CD14-positive monocyte (primary cell): ENCODE measurements around the gene ZCWPW1. TPM values are rescaled to one million over a fixed set of nuclear protein-coding genes. Genes with fewer than 3 reads are reported as not detected.
A peak's percentile ranks its signal among the peaks of the same experiment; 100 is the strongest.

Experiments used
- DNase-seq, 3 donors: peaks; one replicate each; pipeline ENCODE4 v3.0.0-alpha.2; 2011 to 2022
- H2AFZ ChIP-seq: 2 replicates; pipeline ENCODE4 v1.6.0; 2012; ENCODE audit warnings: mild to moderate bottlenecking, low read depth, low read length, inconsistent platforms; ENCODE audit not compliant: insufficient read depth, poor library complexity, severe bottlenecking
- H3K27ac ChIP-seq, 2 donors: 1 replicate in 1 of 2; 2 replicates in 1 of 2; pipeline ENCODE4 v1.5.1; 2012 to 2013; ENCODE audit warnings: low read length in 2 of 2, control low read depth in 1 of 2, inconsistent platforms in 1 of 2, low read depth in 1 of 2, mild to moderate bottlenecking in 1 of 2
- H3K27me3 ChIP-seq, 2 donors: one replicate each; pipeline versions ENCODE4 v1.6.0 to v1.6.1; 2011 to 2013; ENCODE audit warnings: low read length in 2 of 2; ENCODE audit not compliant: control insufficient read depth in 2 of 2, insufficient read depth in 2 of 2
- H3K36me3 ChIP-seq, 2 donors: replicated peaks in 1 of 2; 1 replicate in 1 of 2; 2 replicates in 1 of 2; pipeline versions ENCODE4 v1.5.1 to v1.6.1; 2012 to 2013; ENCODE audit warnings: low read length in 2 of 2, control low read depth in 1 of 2, inconsistent platforms in 1 of 2, mild to moderate bottlenecking in 1 of 2; ENCODE audit not compliant: insufficient read depth in 2 of 2, control insufficient read depth in 1 of 2
- H3K4me1 ChIP-seq, 2 donors: 1 replicate in 1 of 2; 2 replicates in 1 of 2; pipeline versions ENCODE4 v1.5.1 to v1.6.1; 2012 to 2013; ENCODE audit warnings: low read length in 2 of 2, control low read depth in 1 of 2, inconsistent platforms in 1 of 2, mild to moderate bottlenecking in 1 of 2, moderate library complexity in 1 of 2; ENCODE audit not compliant: insufficient read depth in 2 of 2, control insufficient read depth in 1 of 2
- H3K4me2 ChIP-seq: replicated peaks from 2 replicates; pipeline ENCODE3; 2012; ENCODE audit warnings: low read length, moderate library complexity, mild to moderate bottlenecking; ENCODE audit not compliant: poor library complexity, severe bottlenecking; ENCODE audit errors: extremely low read depth
- H3K4me3 ChIP-seq, 3 experiments: fragments of 200-600 bp in 1 of 3; sonication (generic) in 1 of 3; replicated peaks in 1 of 3; 1 replicate in 2 of 3; 2 replicates in 1 of 3; pipeline ENCODE4 v1.5.1; 2011 to 2013; ENCODE audit warnings: low read length in 3 of 3, mild to moderate bottlenecking in 3 of 3, control low read depth in 2 of 3, low read depth in 2 of 3, inconsistent platforms in 1 of 3, moderate library complexity in 1 of 3
- H3K79me2 ChIP-seq: 2 replicates; pipeline ENCODE4 v1.6.0; 2012; ENCODE audit warnings: mild to moderate bottlenecking, control low read depth, inconsistent platforms, low read length, moderate library complexity; ENCODE audit not compliant: insufficient read depth
- H3K9ac ChIP-seq: 2 replicates; pipeline ENCODE4 v1.6.0; 2017; ENCODE audit warnings: low read length, mild to moderate bottlenecking; ENCODE audit not compliant: insufficient read depth, poor library complexity, severe bottlenecking
- H3K9me3 ChIP-seq, 2 donors: replicated peaks in 1 of 2; 1 replicate in 1 of 2; 2 replicates in 1 of 2; pipeline versions ENCODE4 v1.5.1 to v1.6.1; 2012 to 2013; ENCODE audit warnings: low read length in 2 of 2, control low read depth in 1 of 2; ENCODE audit not compliant: control insufficient read depth in 1 of 2, insufficient read depth in 1 of 2
- H4K20me1 ChIP-seq: 2 replicates; pipeline ENCODE4 v1.6.0; 2012; ENCODE audit warnings: mild to moderate bottlenecking, low read length, control low read depth, moderate library complexity; ENCODE audit not compliant: insufficient read depth
- H3K27ac Mint-ChIP-seq, 7 donors: one replicate each; pipeline ENCODE4 v1.8.0; 2020; ENCODE audit warnings: mild to moderate bottlenecking in 7 of 7, mixed read lengths in 7 of 7, moderate library complexity in 6 of 7, inconsistent platforms in 2 of 7
- H3K27me3 Mint-ChIP-seq, 3 donors: one replicate each; pipeline ENCODE4 v1.8.0; 2021 to 2022; ENCODE audit warnings: low read depth in 3 of 3, mild to moderate bottlenecking in 3 of 3, mixed read lengths in 3 of 3, moderate library complexity in 3 of 3, inconsistent platforms in 1 of 3
- H3K36me3 Mint-ChIP-seq, 2 donors: one replicate each; pipeline ENCODE4 v1.8.0; 2020; ENCODE audit warnings: mixed read lengths in 2 of 2, inconsistent platforms in 1 of 2, mild to moderate bottlenecking in 1 of 2
- H3K4me1 Mint-ChIP-seq: one replicate; pipeline ENCODE4 v1.8.0; 2020; ENCODE audit warnings: mild to moderate bottlenecking, mixed read lengths
- H3K4me3 Mint-ChIP-seq, 2 donors: one replicate each; pipeline ENCODE4 v1.8.0; 2020; ENCODE audit warnings: mild to moderate bottlenecking in 2 of 2, mixed read lengths in 2 of 2, moderate library complexity in 1 of 2
- H3K9me3 Mint-ChIP-seq, 7 donors: one replicate each; pipeline ENCODE4 v1.8.0; 2020 to 2022; ENCODE audit warnings: mixed read lengths in 7 of 7, mild to moderate bottlenecking in 6 of 7, moderate library complexity in 6 of 7, inconsistent platforms in 2 of 7
- WGBS: methylation state at CpG from one replicate; pipeline ENCODE4 v1.1.5; 2013; ENCODE audit warnings: missing lambda C conversion rate; ENCODE audit not compliant: insufficient coverage; 5-methylcytosine and 5-hydroxymethylcytosine counted together
- intact Hi-C, 2 donors: fragments of 100-400 bp; cut with micrococcal nuclease; formaldehyde crosslinking; loops; one replicate each; pipeline versions ENCODE4 v1.15.0 to v1.15.1; 2023
- polyA minus RNA-seq: library from RNA; depleted of rRNA, polyadenylated mRNA; stranded (reverse); fragments of >200 nt; gene quantifications from 2 replicates; pipeline ENCODE4 v1.2.3, GENCODE V29; 2012
- polyA plus RNA-seq, 3 donors: library from polyadenylated mRNA; depleted of rRNA in 1 of 3; unstranded in 2 of 3; stranded (reverse) in 1 of 3; fragments of 300-500 nt in 2 of 3; fragments of >200 nt in 1 of 3; fragmentation: Illumina TruSeq in 2 of 3; gene quantifications; 1 replicate in 2 of 3; 2 replicates in 1 of 3; pipeline ENCODE4 v1.2.3, GENCODE V29; 2012 to 2021
- total RNA-seq, 12 experiments: library from RNA in 1 of 12; stranded (reverse) in 1 of 12; fragments of 120-200 nt in 1 of 12; gene quantifications; one replicate each; pipeline ENCODE4 v1.2.4 and lab custom pipeline; 2013 to 2026; ENCODE audit warnings: mixed read lengths in 6 of 12, inconsistent platforms in 1 of 12
- TF ChIP-seq, protein P1 (sequence below): fragments of 200-600 bp; IDR thresholded peaks from one replicate; pipeline ENCODE4 v1.8.0; 2022; ENCODE audit warnings: antibody characterized with exemption, mild to moderate bottlenecking

The ZCWPW1 gene
- 2.9 TPM for total RNA-seq (2013)
- polyA plus RNA-seq, result 1 to 10 TPM in 2 of 3 donors, under 1 TPM in 1; 0.60 to 1.9 (median 1.2) TPM
- 0.83 and 2.7 TPM in 2 replicates for polyA minus RNA-seq
- total RNA-seq (lab: John Stamatoyannopoulos, UW), result 2.0 to 14.3 (median 6.0) reads per million in 11 experiments

DNA sequence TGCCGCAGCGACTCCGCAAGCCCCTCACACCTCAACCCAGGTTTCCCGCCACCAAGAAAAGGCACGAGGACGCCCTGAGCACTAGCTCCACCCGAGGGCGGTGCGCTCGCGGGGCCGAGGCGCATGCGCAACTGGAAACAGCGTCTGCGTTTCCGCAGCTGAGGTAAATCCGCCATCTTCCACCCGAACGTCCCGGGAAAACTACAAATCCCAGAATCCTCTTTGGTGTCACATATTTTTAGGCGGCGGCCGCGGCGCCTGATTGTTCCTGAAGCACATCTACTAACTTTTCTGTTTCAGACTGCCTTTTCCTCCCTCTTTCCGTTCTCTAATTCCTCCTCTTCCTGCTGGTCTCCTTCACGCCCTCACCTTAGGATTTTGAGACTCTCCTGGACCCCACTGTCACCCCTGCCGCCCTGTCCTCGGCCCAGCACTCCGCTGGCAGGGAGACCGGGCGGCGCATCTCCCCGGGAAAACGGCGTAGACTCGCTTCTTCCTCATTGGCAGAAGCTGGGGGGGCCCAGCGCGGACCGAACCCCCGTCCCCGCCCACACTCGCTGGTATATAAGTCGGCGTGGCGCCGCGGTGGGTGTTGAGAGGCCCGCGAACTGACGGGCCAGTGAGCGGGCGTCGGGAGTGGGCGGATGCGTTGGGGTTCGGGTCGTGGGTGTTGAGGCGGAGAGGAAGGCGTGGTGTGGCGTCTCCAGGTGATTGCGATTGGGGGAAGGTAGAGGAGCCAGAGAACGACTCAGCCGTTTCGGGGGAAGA is at the start of gene ZCWPW1:
Gene ZCWPW1, minus strand, starts transcription at position 505 of the 768 bp plus-strand sequence. CDS start 8,054 bp downstream, outside the sequence.
- Histone ChIP-seq H3K4me3 (peak within 1 kb of the TSS; percentile 77 to 93 (median 80)), H3K9ac (peak within 1 kb of the TSS; percentile 87), H3K27ac (peak within 1 kb of the TSS; percentile 99 to 100), H4K20me1 (peaks cover 6% of the 10 kb centered on the region), H3K36me3 (peaks cover 12% of the 10 kb centered on the region in 2 donors), H3K4me1 (peaks cover 23 to 31% of the 10 kb centered on the region in 2 donors), H3K79me2 (peaks cover 39% of the 10 kb centered on the region), H3K9me3 (no peaks in the 10 kb centered on the region), H3K4me2 (peak within 1 kb of the TSS; percentile 86), H3K27me3 (no peaks in the 10 kb centered on the region), H2AFZ (peak within 1 kb of the TSS; percentile 48)
- under 1% methylated on average over 59 of the region's 66 CpGs for WGBS
- peak within 1 kb of the TSS; percentile 96 to 99 for H3K4me3 Mint-ChIP-seq
- H3K27me3 Mint-ChIP-seq, result peaks cover 1 to 6% (median 1%) of the 10 kb centered on the region in 3 donors
- intact Hi-C loops, result loop anchor here in 1 of 2 donors (2.0 kb wide), 1 partner anchor 16 kb away; no protein-coding TSS in a partner anchor
- peaks cover 29% of the 10 kb centered on the region for H3K4me1 Mint-ChIP-seq
- peak; percentile 91 to 97 (median 95) for DNase-seq
- peak within 1 kb of the TSS; percentile 99 to 100 (median 100) for H3K27ac Mint-ChIP-seq
- TF ChIP-seq, protein P1, sequence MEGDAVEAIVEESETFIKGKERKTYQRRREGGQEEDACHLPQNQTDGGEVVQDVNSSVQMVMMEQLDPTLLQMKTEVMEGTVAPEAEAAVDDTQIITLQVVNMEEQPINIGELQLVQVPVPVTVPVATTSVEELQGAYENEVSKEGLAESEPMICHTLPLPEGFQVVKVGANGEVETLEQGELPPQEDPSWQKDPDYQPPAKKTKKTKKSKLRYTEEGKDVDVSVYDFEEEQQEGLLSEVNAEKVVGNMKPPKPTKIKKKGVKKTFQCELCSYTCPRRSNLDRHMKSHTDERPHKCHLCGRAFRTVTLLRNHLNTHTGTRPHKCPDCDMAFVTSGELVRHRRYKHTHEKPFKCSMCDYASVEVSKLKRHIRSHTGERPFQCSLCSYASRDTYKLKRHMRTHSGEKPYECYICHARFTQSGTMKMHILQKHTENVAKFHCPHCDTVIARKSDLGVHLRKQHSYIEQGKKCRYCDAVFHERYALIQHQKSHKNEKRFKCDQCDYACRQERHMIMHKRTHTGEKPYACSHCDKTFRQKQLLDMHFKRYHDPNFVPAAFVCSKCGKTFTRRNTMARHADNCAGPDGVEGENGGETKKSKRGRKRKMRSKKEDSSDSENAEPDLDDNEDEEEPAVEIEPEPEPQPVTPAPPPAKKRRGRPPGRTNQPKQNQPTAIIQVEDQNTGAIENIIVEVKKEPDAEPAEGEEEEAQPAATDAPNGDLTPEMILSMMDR, result no peak
- H3K36me3 Mint-ChIP-seq, result peaks cover 22 to 29% of the 10 kb centered on the region in 2 donors
- H3K9me3 Mint-ChIP-seq, result peaks cover 0 to 2% (median 0%) of the 10 kb centered on the region in 7 donors

GRCh38 chr7:100477871-100478267 is 49.4 kb upstream of the ZCWPW1 start:
- no peaks in the 10 kb centered on the region for H3K27me3 ChIP-seq
- H3K4me2 ChIP-seq, result peak overlapping the region; percentile 97
- intact Hi-C loops, result loop anchor here (5.0 kb wide), 1 partner anchor 79 kb away; no protein-coding TSS in a partner anchor
- peaks cover 54 to 65% of the 10 kb centered on the region in 2 donors for H3K4me1 ChIP-seq
- H3K36me3 Mint-ChIP-seq, result peaks cover 20 to 44% of the 10 kb centered on the region in 2 donors
- peak overlapping the region; percentile 96 to 99 for H3K4me3 Mint-ChIP-seq
- H3K27me3 Mint-ChIP-seq, result peaks cover 6 to 9% (median 6%) of the 10 kb centered on the region in 3 donors
- peaks cover 66% of the 10 kb centered on the region for H4K20me1 ChIP-seq
- peak overlapping the region; percentile 64 for H2AFZ ChIP-seq
- peak overlapping the region; percentile 82 to 96 (median 85) for H3K27ac Mint-ChIP-seq
- DNase-seq, result no peak
- H3K36me3 ChIP-seq, result peaks cover 13 to 31% of the 10 kb centered on the region in 2 donors
- H3K9me3 Mint-ChIP-seq, result peaks cover 0 to 2% (median 0%) of the 10 kb centered on the region in 7 donors
- TF ChIP-seq, protein P1, result no peak
- H3K27ac ChIP-seq, result peak overlapping the region; percentile 83 to 84
- H3K9ac ChIP-seq, result peak overlapping the region; percentile 89
- H3K4me1 Mint-ChIP-seq, result peaks cover 52% of the 10 kb centered on the region
- no peaks in the 10 kb centered on the region for H3K9me3 ChIP-seq
- peak overlapping the region; percentile 51 to 99 (median 87) for H3K4me3 ChIP-seq
- WGBS, result 2% methylated on average over 7 of the region's 16 CpGs
- peaks cover 58% of the 10 kb centered on the region for H3K79me2 ChIP-seq
